GM23248 (cell line): Measurements from ENCODE around the gene CHST13. TPM values are rescaled to one million over a fixed set of nuclear protein-coding genes. Genes with fewer than 3 reads are reported as not detected.

ENCODE experiments used
- DNase-seq: peaks from one replicate; pipeline ENCODE4 v3.0.0-alpha.2; 2015
- H2AFZ ChIP-seq: fragments of 200-600 bp; sonication (generic); 2 replicates; pipeline ENCODE4 v1.6.1; 2016; ENCODE audit warnings: antibody characterized with exemption
- H3F3A ChIP-seq: fragments of 200-600 bp; sonication (generic); 2 replicates; pipeline ENCODE4 v1.6.1; 2016; ENCODE audit warnings: mild to moderate bottlenecking, antibody characterized with exemption, mixed run types; ENCODE audit not compliant: insufficient read depth
- H3K27ac ChIP-seq: fragments of 200-600 bp; sonication (generic); 2 replicates; pipeline ENCODE4 v1.5.1; 2016; ENCODE audit warnings: mild to moderate bottlenecking
- H3K27me3 ChIP-seq: fragments of 200-600 bp; sonication (generic); replicated peaks from 2 replicates; pipeline ENCODE4 v1.6.1; 2016; ENCODE audit warnings: mild to moderate bottlenecking; ENCODE audit not compliant: insufficient read depth
- H3K36me3 ChIP-seq: fragments of 200-600 bp; sonication (generic); 2 replicates; pipeline ENCODE4 v1.6.1; 2016; ENCODE audit warnings: low read depth, mild to moderate bottlenecking
- H3K4me1 ChIP-seq: fragments of 200-600 bp; sonication (generic); 2 replicates; pipeline ENCODE4 v1.6.1; 2016; ENCODE audit warnings: mild to moderate bottlenecking; ENCODE audit not compliant: insufficient read depth
- H3K4me2 ChIP-seq: fragments of 200-600 bp; sonication (generic); one replicate; pipeline ENCODE4 v1.6.1; 2016; ENCODE audit warnings: mild to moderate bottlenecking; ENCODE audit not compliant: unreplicated experiment
- H3K4me3 ChIP-seq: fragments of 200-600 bp; sonication (generic); 2 replicates; pipeline ENCODE4 v1.5.1; 2016; ENCODE audit warnings: mild to moderate bottlenecking
- H3K79me2 ChIP-seq: fragments of 200-600 bp; sonication (generic); 2 replicates; pipeline ENCODE4 v1.6.1; 2016; ENCODE audit warnings: mild to moderate bottlenecking; ENCODE audit not compliant: insufficient read depth
- H3K9ac ChIP-seq: fragments of 200-600 bp; sonication (generic); 2 replicates; pipeline ENCODE4 v1.6.1; 2016; ENCODE audit warnings: mild to moderate bottlenecking
- H3K9me2 ChIP-seq: fragments of 200-600 bp; sonication (generic); 2 replicates; pipeline ENCODE4 v1.6.1; 2016; ENCODE audit warnings: mixed run types, mild to moderate bottlenecking, moderate library complexity; ENCODE audit not compliant: insufficient read depth
- H3K9me3 ChIP-seq: fragments of 200-600 bp; sonication (generic); one replicate; pipeline ENCODE4 v1.6.1; 2017; ENCODE audit warnings: low read depth
- H4K20me1 ChIP-seq: fragments of 200-600 bp; sonication (generic); 2 replicates; pipeline ENCODE4 v1.6.0; 2016; ENCODE audit not compliant: insufficient read depth
- EZH2 ChIP-seq: fragments of 200-600 bp; sonication (generic); IDR thresholded peaks from 2 replicates; pipeline ENCODE4 v1.6.1; 2018; ENCODE audit warnings: antibody characterized with exemption, mild to moderate bottlenecking; ENCODE audit not compliant: insufficient read depth, poor library complexity, severe bottlenecking
- EZH2phosphoT487 ChIP-seq: fragments of 200-600 bp; sonication (generic); IDR thresholded peaks from 2 replicates; pipeline ENCODE4 v1.6.1; 2018; ENCODE audit warnings: antibody characterized with exemption, moderate library complexity, mild to moderate bottlenecking, low read depth; ENCODE audit not compliant: insufficient read depth
- WGBS, 2 experiments: methylation state at CpG; one replicate each; pipeline ENCODE4 v1.1.6; 2015 to 2017; ENCODE audit warnings: low lambda C conversion rate in 2 of 2, low coverage in 1 of 2; ENCODE audit errors: missing lambda C conversion rate in 2 of 2; 5-methylcytosine and 5-hydroxymethylcytosine counted together
- in situ Hi-C: fragments of 300-500 bp; cut with MboI; formaldehyde crosslinking; loops from 2 replicates; pipeline ENCODE4 v1.15.0; 2020
- polyA plus RNA-seq: library from polyadenylated mRNA; unstranded; fragments of >200 nt; fragmentation: Nextera tagmentation; extraction: Ambion mirVana; gene quantifications from 2 replicates; pipeline ENCODE4 v1.2.1, GENCODE V29; 2016
- total RNA-seq: library from RNA; depleted of rRNA; stranded (reverse); fragments of >200 nt; shearing (Covaris generic); gene quantifications from 2 replicates; pipeline ENCODE4 v1.2.3, GENCODE V29; 2014

Gene CHST13
- total and polyA plus RNA-seq, 2 experiments from 2014 or later: 0.11 TPM; not detected in 1

GRCh38 chr3:126536126-126536525 lies 12.2 kb downstream of the CHST13 start:
- H3K4me3 ChIP-seq: no peak overlapping the region
- H4K20me1 ChIP-seq: no peaks in the 10 kb centered on the region
- H3K9me3 ChIP-seq: no peaks in the 10 kb centered on the region
- no peak overlapping the region for H3K9ac ChIP-seq
- H3F3A ChIP-seq: peaks cover 19% of the 10 kb centered on the region
- no peaks in the 10 kb centered on the region for H3K79me2 ChIP-seq
- in situ Hi-C loops: no loop called here
- no peak overlapping the region for H2AFZ ChIP-seq
- H3K9me2 ChIP-seq: no peaks in the 10 kb centered on the region
- DNase-seq: no peak
- peaks cover 40% of the 10 kb centered on the region for H3K27me3 ChIP-seq
- TF ChIP-seq EZH2 (no peak), EZH2phosphoT487 (no peak)
- no peaks in the 10 kb centered on the region for H3K36me3 ChIP-seq
- H3K4me1 ChIP-seq: peaks cover 12% of the 10 kb centered on the region
- H3K4me2 ChIP-seq: no peak overlapping the region
- no peak overlapping the region for H3K27ac ChIP-seq
- WGBS, 2 experiments: 52 to 70% methylated on average over 3 of the region's 3 CpGs

DNA sequence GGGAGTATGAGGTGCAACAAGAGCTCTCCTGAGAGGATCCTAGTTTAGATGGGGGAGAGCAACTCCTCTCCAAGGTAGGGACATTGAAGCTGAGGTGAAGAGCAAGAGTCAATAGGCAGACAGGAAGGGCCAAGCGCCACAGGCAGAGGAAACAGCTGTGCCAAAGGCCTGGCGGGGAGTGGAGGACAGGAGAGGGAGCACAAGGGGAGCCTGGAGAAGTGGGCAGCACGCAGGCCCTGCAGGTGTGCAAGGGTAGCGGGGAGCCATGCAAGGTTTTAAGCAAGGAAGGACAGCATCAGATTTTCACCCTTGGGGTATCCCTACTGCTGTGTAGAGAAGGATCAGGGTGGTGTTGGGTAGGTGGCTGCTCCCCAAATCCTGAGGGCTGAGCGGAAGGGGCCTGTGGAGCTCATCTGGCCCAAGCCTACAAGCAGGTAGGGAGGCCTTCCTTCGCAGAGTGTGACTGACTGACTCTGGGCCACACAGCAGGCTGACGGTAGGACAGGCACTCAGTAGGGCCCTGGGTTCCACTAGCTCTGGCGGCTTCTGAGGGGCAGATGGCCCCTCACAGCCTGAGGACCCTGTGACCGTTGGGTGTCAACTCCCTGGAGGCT lies 13.3 kb downstream of the CHST13 start:
- 65 to 78% methylated on average over 8 to 9 of the region's 9 CpGs for WGBS, 2 experiments
- TF ChIP-seq EZH2 (no peak), EZH2phosphoT487 (no peak)
- H3K9me3 ChIP-seq: no peaks in the 10 kb centered on the region
- no peak for DNase-seq
- H3K4me2 ChIP-seq: no peak overlapping the region
- H3K4me1 ChIP-seq: peaks cover 12% of the 10 kb centered on the region
- H3F3A ChIP-seq: peaks cover 22% of the 10 kb centered on the region
- no peaks in the 10 kb centered on the region for H3K79me2 ChIP-seq
- no peak overlapping the region for H3K27ac ChIP-seq
- peaks cover 31% of the 10 kb centered on the region for H3K27me3 ChIP-seq
- H2AFZ ChIP-seq: no peak overlapping the region
- H4K20me1 ChIP-seq: no peaks in the 10 kb centered on the region
- in situ Hi-C loops: no loop called here
- H3K36me3 ChIP-seq: no peaks in the 10 kb centered on the region
- no peak overlapping the region for H3K4me3 ChIP-seq
- H3K9ac ChIP-seq: no peak overlapping the region
- no peaks in the 10 kb centered on the region for H3K9me2 ChIP-seq

DNA sequence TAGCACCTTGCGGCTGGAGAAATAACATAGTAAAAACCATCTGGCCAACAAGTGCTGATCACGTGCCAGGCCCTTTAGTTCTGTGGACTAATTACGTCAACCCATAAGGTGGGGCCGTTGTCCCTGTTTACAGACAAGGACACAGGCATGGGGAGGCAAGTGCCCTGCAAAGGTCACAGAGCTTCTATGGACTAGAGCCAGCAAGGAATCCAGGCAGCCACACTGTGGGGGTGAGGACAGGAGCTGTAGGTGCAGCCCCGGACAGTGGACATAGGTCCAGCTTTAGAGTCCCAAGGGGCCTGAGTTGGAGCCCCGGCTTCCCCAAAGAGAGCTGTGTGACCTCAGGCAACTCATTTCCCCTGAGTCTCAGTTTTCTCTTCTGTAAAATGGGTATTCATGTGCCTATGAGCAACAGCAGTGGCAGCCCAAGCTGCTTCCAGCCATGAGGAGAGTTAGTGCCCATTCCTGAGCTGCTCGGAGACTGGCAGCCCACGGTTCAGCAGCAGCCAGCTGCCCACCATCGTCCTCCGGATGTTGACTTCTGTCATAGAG lies 13.9 kb downstream of the CHST13 start:
- H3K79me2 ChIP-seq: no peaks in the 10 kb centered on the region
- H4K20me1 ChIP-seq: no peaks in the 10 kb centered on the region
- H3K27ac ChIP-seq: no peak overlapping the region
- peak; percentile 31 for DNase-seq
- H3K4me3 ChIP-seq: no peak overlapping the region
- peaks cover 12% of the 10 kb centered on the region for H3K4me1 ChIP-seq
- no peaks in the 10 kb centered on the region for H3K9me2 ChIP-seq
- TF ChIP-seq EZH2 (no peak), EZH2phosphoT487 (no peak)
- H2AFZ ChIP-seq: no peak overlapping the region
- in situ Hi-C loops: no loop called here
- no peaks in the 10 kb centered on the region for H3K36me3 ChIP-seq
- H3F3A ChIP-seq: peaks cover 22% of the 10 kb centered on the region
- H3K4me2 ChIP-seq: no peak overlapping the region
- no peak overlapping the region for H3K9ac ChIP-seq
- no peaks in the 10 kb centered on the region for H3K9me3 ChIP-seq
- 61 to 64% methylated on average over 10 of the region's 10 CpGs for WGBS, 2 experiments
- peaks cover 26% of the 10 kb centered on the region for H3K27me3 ChIP-seq

- Histone ChIP-seq H3K4me2 (no peak overlapping the region), H3K9me2 (no peaks in the 10 kb centered on the region), H3K9ac (no peak overlapping the region), H3K79me2 (no peaks in the 10 kb centered on the region), H3K4me3 (no peak overlapping the region), H3K4me1 (peaks cover 12% of the 10 kb centered on the region), H3K9me3 (no peaks in the 10 kb centered on the region), H3K36me3 (no peaks in the 10 kb centered on the region), H4K20me1 (no peaks in the 10 kb centered on the region), H3K27ac (no peak overlapping the region), H2AFZ (no peak overlapping the region), H3F3A (peaks cover 22% of the 10 kb centered on the region), H3K27me3 (peaks cover 20% of the 10 kb centered on the region)
- TF ChIP-seq EZH2 (no peak), EZH2phosphoT487 (no peak)
- in situ Hi-C loops: no loop called here
- WGBS, 2 experiments: 61 to 63% methylated on average over 9 of the region's 9 CpGs
- DNase-seq: no peak
Observed at GRCh38 chr3:126538316-126538715, 14.4 kb downstream of the CHST13 start.
